ENCODE results near the gene TNFSF13. TPM values are rescaled to one million over a fixed set of nuclear protein-coding genes. Genes with fewer than 3 reads are reported as not detected.

TNFSF13 gene
- total and polyA plus RNA-seq, 2 of the 8 experiments (the other 6 are each of a cell fraction or from before 2014, with no cell fraction given), result 2.1 to 2.6 TPM

Small RNAs within 50 kb of the gene (small RNA-seq; reads per million reads assigned to genes)
- gene CD68 (ENCODE audit: insufficient read depth), result not detected
- not detected for gene RF00019 (ENCODE audit: insufficient read depth)
- not detected for gene SNORA48 (ENCODE audit: insufficient read depth)
- gene SNORD10 (ENCODE audit: insufficient read depth), result not detected

Other genes starting within 250 kb of the TNFSF13 start
Only the 30 nearest of the 31 such genes appear.
- 46.8 and 55.4 TPM in 2 replicates for gene NEURL4, start 229.4 kb upstream of the TNFSF13 start, total RNA-seq (2021; fragmentation: NEBNext Ultra II Directional; extraction: Animal tissue kit (Norgen Biotek cat#: 25700))
- 29.6 and 39.9 TPM in 2 replicates for gene NEURL4, start 229.4 kb upstream of the TNFSF13 start, polyA plus RNA-seq (2011; rRNA removed)
- gene ACAP1, start 222.2 kb upstream of the TNFSF13 start, total RNA-seq (2021; fragmentation: NEBNext Ultra II Directional; extraction: Animal tissue kit (Norgen Biotek cat#: 25700)), result 45.1 and 49.2 TPM in 2 replicates
- 11.9 and 18.0 TPM in 2 replicates for gene ACAP1, start 222.2 kb upstream of the TNFSF13 start, polyA plus RNA-seq (2011; rRNA removed)
- 8.7 and 9.2 TPM in 2 replicates for gene KCTD11, start 206.6 kb upstream of the TNFSF13 start, total RNA-seq (2021; fragmentation: NEBNext Ultra II Directional; extraction: Animal tissue kit (Norgen Biotek cat#: 25700))
- 8.6 and 11.7 TPM in 2 replicates for gene KCTD11, start 206.6 kb upstream of the TNFSF13 start, polyA plus RNA-seq (2011; rRNA removed)
- gene TMEM95, start 203.6 kb upstream of the TNFSF13 start, total RNA-seq (2021; fragmentation: NEBNext Ultra II Directional; extraction: Animal tissue kit (Norgen Biotek cat#: 25700)), result 0.38 TPM in 1 of 2 replicates, not detected in the other
- gene TMEM95, start 203.6 kb upstream of the TNFSF13 start, polyA plus RNA-seq (2011; rRNA removed), result not detected in 2 replicates
- 7.6 and 8.7 TPM in 2 replicates for gene TNK1, start 177.7 kb upstream of the TNFSF13 start, total RNA-seq (2021; fragmentation: NEBNext Ultra II Directional; extraction: Animal tissue kit (Norgen Biotek cat#: 25700))
- gene TNK1, start 177.7 kb upstream of the TNFSF13 start, polyA plus RNA-seq (2011; rRNA removed), result 9.5 and 13.4 TPM in 2 replicates
- 35.7 and 38.7 TPM in 2 replicates for gene PLSCR3, start 164.2 kb upstream of the TNFSF13 start, total RNA-seq (2021; fragmentation: NEBNext Ultra II Directional; extraction: Animal tissue kit (Norgen Biotek cat#: 25700))
- gene PLSCR3, start 164.2 kb upstream of the TNFSF13 start, polyA plus RNA-seq (2011; rRNA removed), result 36.1 and 69.0 TPM in 2 replicates
- 97.0 and 104 TPM in 2 replicates for gene TMEM256, start 154.7 kb upstream of the TNFSF13 start, total RNA-seq (2021; fragmentation: NEBNext Ultra II Directional; extraction: Animal tissue kit (Norgen Biotek cat#: 25700))
- 350 and 405 TPM in 2 replicates for gene TMEM256, start 154.7 kb upstream of the TNFSF13 start, polyA plus RNA-seq (2011; rRNA removed)
- gene NLGN2, start 150.9 kb upstream of the TNFSF13 start, total RNA-seq (2021; fragmentation: NEBNext Ultra II Directional; extraction: Animal tissue kit (Norgen Biotek cat#: 25700)), result 62.6 and 62.8 TPM in 2 replicates
- 21.2 and 45.6 TPM in 2 replicates for gene NLGN2, start 150.9 kb upstream of the TNFSF13 start, polyA plus RNA-seq (2011; rRNA removed)
- gene SPEM1, start 138.4 kb upstream of the TNFSF13 start, total RNA-seq (2021; fragmentation: NEBNext Ultra II Directional; extraction: Animal tissue kit (Norgen Biotek cat#: 25700)), result not detected in 2 replicates
- gene SPEM1, start 138.4 kb upstream of the TNFSF13 start, polyA plus RNA-seq (2011; rRNA removed), result 0.09 TPM in 1 of 2 replicates, not detected in the other
- not detected in 2 replicates for gene SPEM2, start 133.1 kb upstream of the TNFSF13 start, total RNA-seq (2021; fragmentation: NEBNext Ultra II Directional; extraction: Animal tissue kit (Norgen Biotek cat#: 25700))
- 0.03 and 0.17 TPM in 2 replicates for gene SPEM2, start 133.1 kb upstream of the TNFSF13 start, polyA plus RNA-seq (2011; rRNA removed)
- gene SPEM3, start 129.9 kb upstream of the TNFSF13 start, total RNA-seq (2021; fragmentation: NEBNext Ultra II Directional; extraction: Animal tissue kit (Norgen Biotek cat#: 25700)), result not detected in 2 replicates
- gene SPEM3, start 129.9 kb upstream of the TNFSF13 start, polyA plus RNA-seq (2011; rRNA removed), result 0.02 TPM in 1 of 2 replicates, not detected in the other
- gene TMEM102, start 123.3 kb upstream of the TNFSF13 start, total RNA-seq (2021; fragmentation: NEBNext Ultra II Directional; extraction: Animal tissue kit (Norgen Biotek cat#: 25700)), result 11.2 and 12.2 TPM in 2 replicates
- gene TMEM102, start 123.3 kb upstream of the TNFSF13 start, polyA plus RNA-seq (2011; rRNA removed), result 10.2 and 14.9 TPM in 2 replicates
- 11.8 and 15.0 TPM in 2 replicates for gene FGF11, start 119.2 kb upstream of the TNFSF13 start, total RNA-seq (2021; fragmentation: NEBNext Ultra II Directional; extraction: Animal tissue kit (Norgen Biotek cat#: 25700))
- gene FGF11, start 119.2 kb upstream of the TNFSF13 start, polyA plus RNA-seq (2011; rRNA removed), result 26.1 and 42.0 TPM in 2 replicates
- 13.8 and 14.1 TPM in 2 replicates for gene CHRNB1, start 113.7 kb upstream of the TNFSF13 start, total RNA-seq (2021; fragmentation: NEBNext Ultra II Directional; extraction: Animal tissue kit (Norgen Biotek cat#: 25700))
- 28.2 and 33.6 TPM in 2 replicates for gene CHRNB1, start 113.7 kb upstream of the TNFSF13 start, polyA plus RNA-seq (2011; rRNA removed)
- 10.1 and 11.2 TPM in 2 replicates for gene ZBTB4, start 79.1 kb upstream of the TNFSF13 start, total RNA-seq (2021; fragmentation: NEBNext Ultra II Directional; extraction: Animal tissue kit (Norgen Biotek cat#: 25700))
- 5.9 and 8.1 TPM in 2 replicates for gene ZBTB4, start 79.1 kb upstream of the TNFSF13 start, polyA plus RNA-seq (2011; rRNA removed)
- not detected in 2 replicates for gene SLC35G6, start 77.3 kb upstream of the TNFSF13 start, total RNA-seq (2021; fragmentation: NEBNext Ultra II Directional; extraction: Animal tissue kit (Norgen Biotek cat#: 25700))
- 0.05 TPM in 1 of 2 replicates, not detected in the other for gene SLC35G6, start 77.3 kb upstream of the TNFSF13 start, polyA plus RNA-seq (2011; rRNA removed)
- 150 and 157 TPM in 2 replicates for gene POLR2A, start 74.4 kb upstream of the TNFSF13 start, total RNA-seq (2021; fragmentation: NEBNext Ultra II Directional; extraction: Animal tissue kit (Norgen Biotek cat#: 25700))
- 26.8 and 62.7 TPM in 2 replicates for gene POLR2A, start 74.4 kb upstream of the TNFSF13 start, polyA plus RNA-seq (2011; rRNA removed)
- 5.5 and 7.2 TPM in 2 replicates for gene TNFSF12, start 9.7 kb upstream of the TNFSF13 start, total RNA-seq (2021; fragmentation: NEBNext Ultra II Directional; extraction: Animal tissue kit (Norgen Biotek cat#: 25700))
- 9.6 and 15.8 TPM in 2 replicates for gene TNFSF12, start 9.7 kb upstream of the TNFSF13 start, polyA plus RNA-seq (2011; rRNA removed)
- gene SENP3, start 3.2 kb downstream of the TNFSF13 start, total RNA-seq (2021; fragmentation: NEBNext Ultra II Directional; extraction: Animal tissue kit (Norgen Biotek cat#: 25700)), result 80.3 and 86.2 TPM in 2 replicates
- gene SENP3, start 3.2 kb downstream of the TNFSF13 start, polyA plus RNA-seq (2011; rRNA removed), result 87.3 and 129 TPM in 2 replicates
- gene CD68, start 20.9 kb downstream of the TNFSF13 start, total RNA-seq (2021; fragmentation: NEBNext Ultra II Directional; extraction: Animal tissue kit (Norgen Biotek cat#: 25700)), result 0.31 TPM in 1 of 2 replicates, not detected in the other
- 0.18 and 0.35 TPM in 2 replicates for gene CD68, start 20.9 kb downstream of the TNFSF13 start, polyA plus RNA-seq (2011; rRNA removed)
- gene MPDU1, start 25.1 kb downstream of the TNFSF13 start, total RNA-seq (2021; fragmentation: NEBNext Ultra II Directional; extraction: Animal tissue kit (Norgen Biotek cat#: 25700)), result 63.2 and 66.9 TPM in 2 replicates
- gene MPDU1, start 25.1 kb downstream of the TNFSF13 start, polyA plus RNA-seq (2011; rRNA removed), result 142 and 154 TPM in 2 replicates
- gene SOX15, start 31.3 kb downstream of the TNFSF13 start, total RNA-seq (2021; fragmentation: NEBNext Ultra II Directional; extraction: Animal tissue kit (Norgen Biotek cat#: 25700)), result 14.3 and 15.2 TPM in 2 replicates
- 26.8 and 39.8 TPM in 2 replicates for gene SOX15, start 31.3 kb downstream of the TNFSF13 start, polyA plus RNA-seq (2011; rRNA removed)
- 26.2 and 26.8 TPM in 2 replicates for gene FXR2, start 56.1 kb downstream of the TNFSF13 start, total RNA-seq (2021; fragmentation: NEBNext Ultra II Directional; extraction: Animal tissue kit (Norgen Biotek cat#: 25700))
- gene FXR2, start 56.1 kb downstream of the TNFSF13 start, polyA plus RNA-seq (2011; rRNA removed), result 44.0 and 63.3 TPM in 2 replicates
- gene SAT2, start 69.1 kb downstream of the TNFSF13 start, total RNA-seq (2021; fragmentation: NEBNext Ultra II Directional; extraction: Animal tissue kit (Norgen Biotek cat#: 25700)), result 72.3 and 75.3 TPM in 2 replicates
- 36.4 and 36.5 TPM in 2 replicates for gene SAT2, start 69.1 kb downstream of the TNFSF13 start, polyA plus RNA-seq (2011; rRNA removed)
- 0.69 and 1.2 TPM in 2 replicates for gene SHBG, start 71.4 kb downstream of the TNFSF13 start, total RNA-seq (2021; fragmentation: NEBNext Ultra II Directional; extraction: Animal tissue kit (Norgen Biotek cat#: 25700))
- gene SHBG, start 71.4 kb downstream of the TNFSF13 start, polyA plus RNA-seq (2011; rRNA removed), result 1.1 and 1.3 TPM in 2 replicates
- gene ATP1B2, start 92.2 kb downstream of the TNFSF13 start, total RNA-seq (2021; fragmentation: NEBNext Ultra II Directional; extraction: Animal tissue kit (Norgen Biotek cat#: 25700)), result 19.8 and 21.0 TPM in 2 replicates
- gene ATP1B2, start 92.2 kb downstream of the TNFSF13 start, polyA plus RNA-seq (2011; rRNA removed), result 9.1 and 12.6 TPM in 2 replicates
- gene TP53, start 128.7 kb downstream of the TNFSF13 start, total RNA-seq (2021; fragmentation: NEBNext Ultra II Directional; extraction: Animal tissue kit (Norgen Biotek cat#: 25700)), result 198 and 210 TPM in 2 replicates
- gene TP53, start 128.7 kb downstream of the TNFSF13 start, polyA plus RNA-seq (2011; rRNA removed), result 143 and 149 TPM in 2 replicates
- gene WRAP53, start 129.7 kb downstream of the TNFSF13 start, total RNA-seq (2021; fragmentation: NEBNext Ultra II Directional; extraction: Animal tissue kit (Norgen Biotek cat#: 25700)), result 29.3 and 30.1 TPM in 2 replicates
- 29.2 and 38.4 TPM in 2 replicates for gene WRAP53, start 129.7 kb downstream of the TNFSF13 start, polyA plus RNA-seq (2011; rRNA removed)
- gene EFNB3, start 146.5 kb downstream of the TNFSF13 start, total RNA-seq (2021; fragmentation: NEBNext Ultra II Directional; extraction: Animal tissue kit (Norgen Biotek cat#: 25700)), result 15.0 and 16.0 TPM in 2 replicates
- gene EFNB3, start 146.5 kb downstream of the TNFSF13 start, polyA plus RNA-seq (2011; rRNA removed), result 27.1 and 27.3 TPM in 2 replicates
- gene DNAH2, start 159.0 kb downstream of the TNFSF13 start, total RNA-seq (2021; fragmentation: NEBNext Ultra II Directional; extraction: Animal tissue kit (Norgen Biotek cat#: 25700)), result 0.13 and 0.21 TPM in 2 replicates
- gene DNAH2, start 159.0 kb downstream of the TNFSF13 start, polyA plus RNA-seq (2011; rRNA removed), result 0.18 and 0.25 TPM in 2 replicates

All from H1 (cell line).